Left ventricle myocardium superior (tissue), 1 donor: ENCODE measurements around the gene ZNF644. TPM values are rescaled to one million over a fixed set of nuclear protein-coding genes. Genes with fewer than 3 reads are reported as not detected.
"Not testable (repeated sequence)": the region's sequence is repeated elsewhere in the genome, so short reads cannot be mapped to it uniquely, and the experiment has no call there.

ENCODE experiments used
- ATAC-seq: fragments of 200-7000 bp; cut with Tn5 transposase; one replicate; pipeline ENCODE4 v1.9.1; 2020; ENCODE audit warnings: mild to moderate bottlenecking, moderate library complexity
- DNase-seq: peaks from one replicate; pipeline ENCODE4 v3.0.0-alpha.2; 2020
- intact Hi-C: fragments of 100-400 bp; cut with micrococcal nuclease; formaldehyde crosslinking; loops from one replicate; pipeline ENCODE4 v1.11.0; 2022
- long read RNA-seq: library from polyadenylated mRNA; unstranded; transcript quantifications from one replicate; pipeline ENCODE4 v2.0.0, GENCODE V29; 2021
- total RNA-seq: library from RNA; stranded (reverse); fragmentation: NEBNext Ultra II Directional; extraction: Animal tissue kit (Norgen Biotek cat#: 25700); gene quantifications from one replicate; pipeline ENCODE4 v1.2.1, GENCODE V29; 2021
- donor health status: DM: no; HTN: yes; CAD: no; lungs with severe emphysema.

ZNF644 gene
- total RNA-seq: 32.5 TPM
- long read RNA-seq, full-length matches to known transcripts: 13 of 37 reads
- long read RNA-seq, partial matches to known transcripts: 18 of 37 reads
- long read RNA-seq, other reads (novel, unspliced or antisense): 6 of 37 reads

DNA sequence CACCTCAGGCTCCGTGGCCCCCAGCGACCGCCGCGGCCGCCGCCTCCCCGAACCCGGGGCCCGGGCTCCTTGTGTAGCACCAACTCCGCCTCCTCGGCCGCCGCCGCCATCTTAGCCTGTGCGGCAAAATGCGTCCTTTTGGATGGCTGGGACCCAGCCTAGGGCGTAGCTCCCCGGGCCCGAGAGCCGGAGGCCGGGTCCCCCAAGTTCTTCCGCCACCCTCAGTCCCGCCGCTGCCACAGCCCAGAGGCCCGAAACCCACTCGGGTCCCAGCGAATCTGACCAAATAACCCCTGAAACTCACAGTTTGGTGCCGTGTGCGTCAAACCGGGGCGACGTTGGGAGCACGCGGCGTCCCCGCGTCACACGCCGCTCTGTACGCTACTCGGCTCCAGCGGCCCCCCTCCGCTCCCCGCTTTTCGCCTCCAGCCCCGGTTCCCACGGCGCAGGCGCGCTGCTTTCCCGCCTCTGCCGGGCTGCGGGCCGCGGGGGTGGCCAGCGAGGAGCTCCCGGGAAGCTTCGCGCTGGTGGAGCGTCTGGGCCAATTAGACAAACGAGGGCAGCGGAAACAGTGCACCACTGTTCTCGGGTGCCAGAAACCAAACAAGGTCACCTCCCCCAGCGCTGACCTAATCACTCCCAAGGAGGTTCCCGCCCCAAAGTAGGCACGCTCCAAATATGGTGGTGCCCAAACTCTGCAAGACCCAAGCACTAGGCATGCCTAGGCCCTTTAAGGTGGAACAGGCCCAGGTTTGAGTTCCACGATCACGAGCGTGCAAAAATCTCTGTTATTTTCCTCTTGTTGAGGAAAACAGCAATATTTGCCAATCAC, at the start of gene ZNF644:
Gene ZNF644, minus strand, starts transcription at position 350 of the 832 bp plus-strand sequence. CDS start 39,682 bp downstream, outside the sequence.
- ATAC-seq (peak; percentile 94), DNase-seq (peak; percentile 94)
- intact Hi-C loops: no loop called here

DNA sequence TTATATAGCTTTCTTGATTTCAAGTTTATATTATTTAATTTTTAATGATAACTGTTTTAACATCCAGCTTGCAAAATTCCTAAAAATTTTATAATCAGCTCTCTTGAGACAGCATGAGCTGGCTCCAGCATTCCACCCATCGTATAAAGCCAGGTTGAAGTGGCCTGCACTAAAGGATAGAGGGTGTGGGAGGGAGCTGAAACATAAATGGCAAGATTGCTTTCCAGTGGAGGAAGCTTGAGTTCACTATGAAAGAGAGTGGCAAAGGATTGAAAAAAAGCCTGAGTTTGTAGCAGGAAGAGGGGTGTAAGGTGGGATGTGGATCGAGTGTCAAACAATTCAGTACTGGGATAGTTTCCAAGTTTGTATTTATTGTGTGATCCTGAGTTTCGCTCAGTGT, 48.5 kb upstream of the ZNF644 start:
- intact Hi-C loops: no loop called here
- ATAC-seq: no peak
- DNase-seq: no peak

DNA sequence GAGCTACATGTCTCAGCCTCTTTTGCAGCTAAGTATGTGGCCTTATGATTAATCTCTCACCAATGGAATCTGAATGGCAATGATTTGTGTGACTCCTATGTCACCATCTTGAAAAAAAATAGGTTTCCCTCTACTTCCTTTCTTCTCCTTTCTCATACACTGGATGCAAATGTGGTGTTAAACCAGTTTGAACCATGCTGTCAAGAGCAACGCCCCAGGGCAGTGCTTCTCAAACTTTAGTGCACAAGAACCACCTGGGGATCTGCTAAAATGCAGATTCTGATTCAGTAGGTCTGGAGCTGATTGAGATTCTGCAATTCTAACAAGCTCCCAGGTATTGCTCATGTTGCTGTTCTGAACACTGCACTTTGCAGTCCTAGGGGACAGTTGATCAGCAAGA, 44.7 kb upstream of the ZNF644 start:
- ATAC-seq: no peak
- no peak for DNase-seq
- intact Hi-C loops: no loop called here

DNA sequence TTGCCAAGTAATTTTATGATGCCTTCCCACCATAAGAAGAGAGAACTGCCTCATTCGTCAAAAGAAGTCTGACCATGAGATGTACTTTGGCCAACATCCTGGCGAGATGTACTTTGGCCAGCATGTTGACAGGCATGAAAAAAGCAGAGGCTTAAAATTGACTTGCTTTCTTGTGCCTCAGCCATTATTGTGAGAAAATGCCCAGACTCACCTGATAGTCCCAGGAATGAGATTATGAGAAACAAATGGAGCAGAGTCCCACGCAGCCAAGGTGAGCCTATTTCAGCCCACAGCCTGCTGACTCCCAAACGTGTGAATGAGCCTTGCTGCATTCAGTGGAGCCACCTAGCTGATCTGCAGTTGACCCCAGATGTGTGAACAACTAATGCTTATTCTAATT, 43.5 kb upstream of the ZNF644 start:
- no peak for ATAC-seq
- intact Hi-C loops: no loop called here
- DNase-seq: no peak

DNA sequence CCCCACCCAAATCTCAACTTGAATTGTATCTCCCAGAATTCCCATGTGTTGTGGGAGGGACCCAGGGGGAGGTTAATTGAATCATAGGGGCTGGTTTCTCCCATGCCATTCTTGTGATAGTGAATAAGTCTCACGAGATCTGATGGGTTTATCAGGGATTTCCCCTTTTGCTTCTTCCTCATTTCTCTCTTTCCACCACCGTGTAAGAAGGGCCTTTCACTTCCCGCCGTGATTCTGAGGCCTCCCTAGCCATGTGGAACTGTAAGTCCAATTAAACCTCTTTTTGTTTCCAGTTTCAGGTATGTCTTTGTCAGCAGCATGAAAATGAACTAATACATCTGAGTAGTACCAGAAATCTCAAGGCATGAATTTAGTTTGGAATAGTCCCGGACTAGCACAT, 41.6 kb upstream of the ZNF644 start:
- intact Hi-C loops, DNase-seq, ATAC-seq: not testable (repeated sequence)

DNA sequence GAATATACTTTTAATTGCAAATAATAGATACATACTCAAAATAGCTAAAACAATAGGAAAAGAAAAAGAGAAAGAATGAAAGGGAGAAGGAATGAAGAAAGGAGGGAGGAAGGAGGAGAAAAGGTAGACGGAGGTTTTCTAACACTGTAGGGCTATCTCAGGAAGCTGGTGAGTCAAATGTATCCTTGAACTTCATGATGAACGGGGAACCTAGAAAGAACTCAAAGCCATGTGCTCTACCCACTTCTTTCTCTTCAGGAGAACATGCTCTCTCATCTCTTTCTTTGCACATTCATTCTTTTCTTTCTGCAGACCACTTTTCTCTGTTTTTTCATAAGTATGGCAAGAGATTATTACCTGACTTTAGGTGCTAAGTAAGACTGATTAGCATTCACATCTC, 37.3 kb upstream of the ZNF644 start:
- intact Hi-C loops: no loop called here
- DNase-seq (no peak), ATAC-seq (no peak)

DNA sequence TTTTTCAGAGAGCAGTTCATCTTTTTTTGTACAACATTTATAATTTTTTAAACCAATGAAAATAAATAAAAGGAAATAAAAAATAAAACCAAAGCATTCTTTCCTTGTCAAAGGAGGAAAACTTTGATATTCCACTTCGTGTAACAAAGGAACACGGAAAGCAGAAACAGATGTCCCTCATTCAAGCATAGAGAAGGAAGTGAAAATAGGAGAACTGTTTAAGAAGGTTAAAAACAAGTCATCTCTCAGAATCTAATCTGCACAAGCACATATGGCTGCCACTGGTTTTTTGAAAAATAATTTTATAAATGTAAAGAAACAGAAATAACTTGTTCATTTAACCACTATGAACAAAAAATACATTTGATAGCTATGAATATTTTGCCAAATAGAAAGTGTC, 35.9 kb upstream of the ZNF644 start:
- ATAC-seq (no peak), DNase-seq (no peak)
- intact Hi-C loops: no loop called here

DNA sequence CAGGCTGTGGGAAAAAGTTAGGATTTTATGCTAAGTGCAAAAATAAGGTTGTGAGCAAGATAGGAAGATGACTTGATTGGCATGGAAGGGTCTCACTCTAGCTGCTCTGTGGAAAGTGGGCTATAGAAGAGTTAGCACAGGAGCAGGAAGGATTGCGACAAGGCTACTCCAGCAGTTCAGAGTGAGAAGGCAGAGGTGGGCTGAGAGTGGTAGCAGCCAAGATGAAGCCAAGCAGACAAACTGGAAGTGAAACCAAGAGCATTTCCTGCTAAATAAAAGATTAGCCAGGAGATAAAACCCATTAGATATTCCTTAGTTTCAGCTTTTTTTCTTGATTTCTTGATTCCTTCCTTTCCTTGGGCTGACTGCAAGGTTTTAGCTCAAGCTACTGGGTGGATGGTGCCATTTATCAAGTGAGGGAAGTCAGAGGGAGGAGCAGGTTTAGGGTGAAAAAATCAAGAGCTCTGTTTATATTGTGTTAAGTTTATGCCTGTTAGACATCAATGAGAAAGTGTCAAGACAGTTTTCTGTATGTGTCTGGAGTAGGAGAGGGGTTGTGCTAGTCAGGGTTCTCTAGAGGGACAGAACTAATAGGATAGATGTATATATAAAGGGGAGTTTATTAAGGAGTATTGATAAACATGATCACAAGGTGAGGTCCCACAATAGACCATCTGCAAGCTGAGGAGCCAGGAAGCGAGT, 33.1 kb upstream of the ZNF644 start:
- no peak for ATAC-seq

DNA sequence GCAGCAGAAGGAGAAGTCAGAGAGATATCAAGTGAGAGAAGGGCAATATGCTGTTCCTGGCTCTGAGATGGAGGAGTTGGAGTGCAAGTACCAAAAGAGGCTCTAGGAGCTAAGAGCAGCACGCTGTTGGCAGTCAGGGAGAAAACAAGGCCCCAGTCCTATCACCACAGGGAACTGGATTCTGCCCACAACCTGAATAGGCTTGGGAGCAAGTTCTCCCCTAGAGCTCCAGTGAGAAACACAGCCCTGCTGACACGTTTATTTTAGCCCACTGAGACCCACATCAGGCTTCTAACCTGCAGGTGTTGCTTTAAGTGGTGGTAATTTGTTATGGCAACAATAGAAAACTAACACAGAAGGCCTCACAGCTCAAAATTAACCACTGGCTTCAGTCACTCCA, 31.8 kb upstream of the ZNF644 start:
- ATAC-seq: no peak
- DNase-seq: no peak
- intact Hi-C loops: no loop called here

More for the DNA sequence above, 33.1 kb upstream of the ZNF644 start:
- no peak for DNase-seq
- intact Hi-C loops: no loop called here

DNA sequence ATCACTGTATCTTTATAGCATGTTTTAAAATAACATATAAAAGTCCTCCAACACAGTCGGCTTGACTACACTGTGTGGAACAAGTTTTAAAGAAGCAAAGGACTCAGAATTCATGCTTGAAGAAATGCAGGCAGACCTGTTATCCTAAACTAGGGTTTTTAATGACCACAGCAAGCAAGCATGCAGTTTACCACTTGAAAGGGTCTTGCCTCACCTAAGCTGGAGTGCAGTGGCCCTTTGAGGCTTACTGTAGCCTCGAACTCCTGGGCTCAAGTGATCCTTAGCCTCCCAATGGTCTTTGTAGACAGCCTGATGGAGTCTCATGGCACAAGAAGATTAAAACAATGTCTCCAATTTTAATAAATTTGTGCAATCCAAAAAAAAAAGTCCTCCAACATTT, 27.7 kb upstream of the ZNF644 start:
- ATAC-seq: not testable (repeated sequence)

DNA sequence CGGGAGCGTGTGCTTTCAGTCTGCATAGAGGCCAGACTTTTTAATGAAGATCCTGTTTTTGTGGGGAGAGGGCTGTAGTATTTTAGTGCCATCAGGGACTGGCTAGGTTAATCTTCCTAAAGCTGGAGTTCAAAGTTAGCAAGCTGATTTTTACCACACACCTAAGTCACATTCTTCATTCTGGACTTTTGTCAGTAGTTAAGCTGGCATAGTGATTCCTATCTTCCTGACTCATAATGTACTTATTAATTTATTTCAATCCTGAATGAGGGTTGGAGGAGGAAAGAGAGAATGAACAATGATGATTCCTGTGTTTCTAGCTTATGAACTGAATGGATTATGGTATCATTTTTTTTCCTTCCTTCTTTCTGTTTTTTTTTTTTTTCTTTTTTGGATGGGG, 24.9 kb upstream of the ZNF644 start:
- intact Hi-C loops: no loop called here

More for the DNA sequence above, 27.7 kb upstream of the ZNF644 start:
- intact Hi-C loops, DNase-seq: not testable (repeated sequence)

DNA sequence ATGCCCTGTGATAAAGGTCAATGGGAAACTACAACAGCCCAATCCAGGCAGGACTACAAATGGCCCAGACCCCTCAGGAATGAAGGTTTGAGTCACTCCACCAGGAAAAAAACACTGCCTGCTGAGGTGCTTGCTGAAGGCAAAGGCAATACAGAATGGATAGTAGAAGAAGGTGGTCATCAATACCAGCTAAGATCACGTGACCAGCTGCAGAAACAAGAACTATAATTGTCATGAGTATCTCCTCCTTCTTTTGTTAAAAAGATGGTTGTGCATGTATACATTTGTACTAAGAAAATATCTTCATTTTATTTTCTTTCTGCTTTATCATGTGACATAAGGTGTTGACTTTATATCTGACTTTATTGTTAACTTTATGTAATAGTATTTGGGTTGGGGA, 23.4 kb upstream of the ZNF644 start:
- intact Hi-C loops: no loop called here
- DNase-seq (no peak), ATAC-seq (no peak)

More for the DNA sequence above, 24.9 kb upstream of the ZNF644 start:
- ATAC-seq (no peak), DNase-seq (no peak)

DNA sequence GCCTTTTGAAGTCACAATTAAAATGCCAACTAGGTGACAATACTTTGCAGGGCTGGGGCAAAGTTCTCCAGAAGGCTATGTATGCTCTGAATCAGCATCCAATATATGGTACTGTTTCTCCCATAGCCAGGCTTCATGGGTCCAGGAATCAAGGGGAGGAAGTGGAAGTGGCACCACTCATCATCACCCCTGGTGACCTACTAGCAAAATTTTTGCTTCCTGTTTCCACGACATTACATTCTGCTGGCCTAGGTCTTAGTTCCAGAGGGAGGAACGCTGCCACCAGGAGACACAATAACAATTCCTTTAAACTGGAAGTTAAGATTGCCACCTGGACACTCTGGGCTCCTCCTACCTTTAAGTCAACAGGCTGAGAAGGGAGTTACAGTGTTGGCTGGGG, 22.9 kb upstream of the ZNF644 start:
- DNase-seq, ATAC-seq, intact Hi-C loops: not testable (repeated sequence)

DNA sequence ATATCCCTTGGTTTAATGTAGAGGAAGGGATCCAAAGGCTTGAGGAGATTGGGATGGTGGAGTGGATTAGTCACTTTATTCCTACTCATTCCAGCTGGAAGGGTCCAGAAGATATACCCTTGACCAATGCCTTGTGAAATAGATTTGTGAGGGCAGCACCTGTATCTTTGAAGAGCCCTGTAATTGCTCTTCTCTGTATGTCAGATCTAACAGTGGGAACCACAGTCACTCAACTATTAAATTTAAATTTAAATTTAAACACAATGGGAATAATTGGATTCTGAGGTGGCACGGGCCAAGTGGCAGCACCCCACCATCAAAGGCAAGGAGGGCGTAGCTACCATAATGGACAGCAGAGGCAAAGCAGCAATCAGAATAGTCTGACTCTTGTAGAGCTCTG, 20.5 kb upstream of the ZNF644 start:
- intact Hi-C loops, DNase-seq, ATAC-seq: not testable (repeated sequence)

DNA sequence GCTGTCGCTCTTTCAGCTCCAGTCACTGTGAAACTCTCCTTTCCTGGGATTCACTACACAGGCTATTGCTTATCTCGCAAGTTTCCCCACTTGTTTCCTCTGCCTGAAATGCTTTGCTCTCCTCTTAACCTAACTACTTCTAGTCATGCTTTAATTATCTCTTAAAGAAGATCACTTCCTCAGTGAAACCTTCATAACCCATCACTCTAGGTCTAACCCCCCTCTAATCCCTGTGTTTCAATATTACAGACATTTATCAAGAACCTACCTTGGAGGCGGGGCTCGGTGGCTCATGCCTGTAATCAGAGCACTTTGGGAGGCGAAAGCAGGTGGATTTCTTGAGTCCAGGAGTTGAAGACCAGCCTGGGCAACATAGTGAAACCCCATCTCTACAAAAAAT, 16.7 kb upstream of the ZNF644 start:
- intact Hi-C loops: no loop called here
- ATAC-seq (no peak), DNase-seq (no peak)

DNA sequence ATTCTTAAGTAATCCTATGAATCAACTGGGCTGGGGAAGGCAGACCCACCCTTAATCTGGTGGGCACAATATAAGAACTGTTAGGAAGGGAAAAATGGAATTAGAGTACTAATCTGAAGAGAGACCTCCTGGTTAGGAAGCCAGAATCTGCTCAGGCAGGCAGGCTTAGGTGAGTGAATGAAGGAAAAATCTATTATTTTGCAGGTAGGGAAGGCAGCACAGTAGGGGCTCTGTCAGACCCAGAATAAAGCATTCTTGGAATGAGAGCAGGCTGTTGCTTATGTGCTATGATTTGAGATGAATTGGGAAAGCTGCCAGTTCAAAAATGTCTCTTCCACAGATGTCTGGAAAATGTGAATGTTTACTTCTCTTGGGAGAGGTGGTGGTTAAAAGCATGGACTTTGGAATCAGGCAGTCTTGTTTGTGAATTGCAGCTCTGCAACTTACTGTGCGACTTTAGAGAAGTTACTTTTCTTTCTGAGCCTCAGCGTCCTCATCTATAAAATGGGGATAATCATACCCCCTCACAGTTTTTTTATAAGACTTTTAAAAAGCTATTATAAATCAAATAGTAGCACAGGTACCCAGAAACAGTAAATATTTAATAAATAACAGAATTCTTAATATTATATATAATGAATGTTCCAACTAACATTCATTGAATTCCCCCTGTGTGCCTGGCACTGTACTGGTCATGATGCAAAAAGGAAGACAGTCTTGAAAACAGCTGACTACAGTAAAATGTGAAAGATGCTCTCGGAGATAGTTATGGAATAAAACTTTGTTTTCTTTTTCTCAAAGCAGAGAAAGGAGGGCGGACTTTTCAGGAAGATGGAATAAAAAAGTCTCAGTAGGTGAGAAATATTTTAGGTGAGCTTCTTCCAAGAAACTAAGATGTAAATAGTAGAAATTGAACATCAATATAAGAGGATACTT, 15.3 kb upstream of the ZNF644 start:
- DNase-seq (no peak), ATAC-seq (no peak)
- intact Hi-C loops: no loop called here

DNA sequence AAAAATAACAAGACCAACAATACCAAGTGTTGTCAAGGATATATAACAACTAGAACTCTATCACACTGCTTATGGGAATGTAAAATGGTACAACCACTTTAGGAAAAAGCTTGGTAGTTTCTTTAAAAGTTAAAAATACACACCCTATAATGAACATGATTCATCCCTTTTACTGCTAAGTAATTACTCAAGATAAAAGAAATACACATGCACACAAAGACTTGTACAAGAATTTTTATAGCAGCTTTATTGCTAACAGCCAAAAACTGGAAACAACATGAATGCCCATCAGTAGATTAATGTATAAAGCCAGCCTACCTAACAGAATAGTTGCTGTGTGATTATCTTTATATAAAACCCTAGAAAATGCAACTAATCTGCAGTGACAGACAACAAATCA, 10.5 kb upstream of the ZNF644 start:
- DNase-seq (no peak), ATAC-seq (no peak)
- intact Hi-C loops: no loop called here

DNA sequence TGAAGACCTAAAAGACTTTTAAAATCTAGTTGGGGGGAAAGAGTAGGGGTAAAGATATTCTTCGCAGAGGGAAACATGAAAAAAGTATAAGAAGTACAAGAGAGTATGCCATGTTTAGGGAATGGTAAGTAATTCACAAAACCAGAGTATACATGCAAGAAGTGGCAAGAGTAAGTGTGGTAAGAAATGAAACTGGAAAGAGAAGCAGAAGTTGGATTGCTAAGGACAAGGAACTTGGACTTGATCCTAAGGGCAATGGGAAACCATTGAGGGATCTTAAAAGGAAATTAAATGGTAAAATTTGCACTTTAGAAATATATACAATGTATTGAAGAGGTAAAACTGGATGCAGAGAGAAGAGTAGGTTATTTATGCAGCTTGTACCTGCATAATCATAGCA, 9.2 kb upstream of the ZNF644 start:
- ATAC-seq: no peak
- DNase-seq: no peak
- intact Hi-C loops: no loop called here

DNA sequence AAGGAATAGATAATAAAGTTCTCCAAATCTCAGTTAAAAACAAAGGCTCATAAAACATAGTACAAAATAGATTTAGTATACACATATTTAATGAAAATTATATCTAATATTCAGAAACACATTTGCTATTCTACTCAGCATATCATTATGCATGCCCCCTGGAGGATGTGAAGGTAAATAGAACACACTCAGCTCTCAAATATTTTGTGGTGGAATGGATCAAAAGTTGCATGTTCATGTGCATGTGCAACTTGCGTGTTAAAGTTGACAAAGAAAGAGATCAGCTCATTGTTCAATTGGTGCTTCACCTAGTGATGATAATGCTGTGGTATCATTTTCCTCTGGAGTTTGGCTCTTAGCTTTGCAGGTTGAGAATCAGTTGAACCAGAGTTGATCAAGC, 4.9 kb upstream of the ZNF644 start:
- DNase-seq (no peak), ATAC-seq (no peak)
- intact Hi-C loops: no loop called here
